HepG2 (cell line): ENCODE data around the gene CHMP4B. TPM values are rescaled to one million over a fixed set of nuclear protein-coding genes. Genes with fewer than 3 reads are reported as not detected.

ENCODE experiments used
- AGO2 ChIP-seq: fragments of 200-400 bp; formaldehyde crosslinking; optimal IDR thresholded peaks from 2 replicates; pipeline ENCODE3; 2017; ENCODE audit warnings: mild to moderate bottlenecking, low read depth, low read length, moderate library complexity
- AHR ChIP-seq: IDR thresholded peaks from 2 replicates; pipeline ENCODE4 v1.6.1; 2018; ENCODE audit warnings: missing genetic modification reagents, missing compliant biosample characterization
- FOXK1 ChIP-seq: sonication (generic); formaldehyde crosslinking; IDR thresholded peaks from 2 replicates; pipeline ENCODE4 v1.4.0; 2020; ENCODE audit warnings: low read depth, missing genetic modification reagents, borderline replicate concordance
- HDAC2 ChIP-seq: sonication (generic); formaldehyde crosslinking; IDR thresholded peaks from 2 replicates; pipeline ENCODE4 v1.4.0; 2020; ENCODE audit warnings: missing genetic modification reagents
- HINFP ChIP-seq: sonication (generic); formaldehyde crosslinking; IDR thresholded peaks from 2 replicates; pipeline ENCODE4 v1.4.0; 2020; ENCODE audit warnings: low read depth, mild to moderate bottlenecking, missing genetic modification reagents
- KMT2B ChIP-seq: IDR thresholded peaks from 2 replicates; pipeline ENCODE4 v1.6.1; 2016; ENCODE audit warnings: missing genetic modification reagents, missing compliant biosample characterization
- RNF219 ChIP-seq: sonication (generic); formaldehyde crosslinking; IDR thresholded peaks from 2 replicates; pipeline ENCODE4 v1.5.0; 2020; ENCODE audit warnings: mild to moderate bottlenecking, missing genetic modification reagents
- RXRA ChIP-seq: sonication (generic); formaldehyde crosslinking; IDR thresholded peaks from 2 replicates; pipeline ENCODE4 v1.5.1; 2020; ENCODE audit warnings: missing genetic modification reagents
- SP140L ChIP-seq: sonication (generic); formaldehyde crosslinking; IDR thresholded peaks from 2 replicates; pipeline ENCODE4 v1.4.0; 2020; ENCODE audit warnings: missing genetic modification reagents, borderline replicate concordance
- TGIF2 ChIP-seq: IDR thresholded peaks from 2 replicates; pipeline ENCODE4 v1.6.1; 2016; ENCODE audit warnings: control low read depth, missing compliant biosample characterization
- ZBTB39 ChIP-seq: sonication (generic); formaldehyde crosslinking; IDR thresholded peaks from 2 replicates; pipeline ENCODE4 v1.5.0; 2020; ENCODE audit warnings: missing genetic modification reagents
- ZBTB44 ChIP-seq: sonication (generic); formaldehyde crosslinking; IDR thresholded peaks from 2 replicates; pipeline ENCODE4 v1.4.0; 2020; ENCODE audit warnings: missing genetic modification reagents
- ZNF280B ChIP-seq: sonication (generic); formaldehyde crosslinking; IDR thresholded peaks from 2 replicates; pipeline ENCODE4 v1.5.0; 2020; ENCODE audit warnings: missing genetic modification reagents, mild to moderate bottlenecking, borderline replicate concordance
- ZNF343 ChIP-seq: sonication (generic); formaldehyde crosslinking; IDR thresholded peaks from 2 replicates; pipeline ENCODE4 v1.4.0; 2020; ENCODE audit warnings: mild to moderate bottlenecking, missing genetic modification reagents
- ZNF382 ChIP-seq: sonication (generic); formaldehyde crosslinking; IDR thresholded peaks from 2 replicates; pipeline ENCODE4 v1.5.0; 2020; ENCODE audit warnings: missing genetic modification reagents, mild to moderate bottlenecking, borderline replicate concordance
- ZNF451 ChIP-seq: sonication (generic); formaldehyde crosslinking; IDR thresholded peaks from 2 replicates; pipeline ENCODE4 v1.5.0; 2020; ENCODE audit warnings: mild to moderate bottlenecking, missing genetic modification reagents
- ZNF761 ChIP-seq: sonication (generic); formaldehyde crosslinking; conservative IDR thresholded peaks from 2 replicates; pipeline ENCODE4 v1.4.0; 2020; ENCODE audit warnings: mild to moderate bottlenecking, missing genetic modification reagents
- ZNF770 ChIP-seq: sonication (generic); formaldehyde crosslinking; IDR thresholded peaks from 2 replicates; pipeline ENCODE4 v1.5.0; 2020; ENCODE audit warnings: mild to moderate bottlenecking, missing genetic modification reagents
- ZZZ3 ChIP-seq: sonication (generic); formaldehyde crosslinking; IDR thresholded peaks from 2 replicates; pipeline ENCODE4 v1.4.0; 2020; ENCODE audit warnings: missing genetic modification reagents, mild to moderate bottlenecking, borderline replicate concordance
- polyA plus RNA-seq, 8 experiments: library from polyadenylated mRNA; depleted of rRNA in 3 of 8; stranded (reverse) in 7 of 8; unstranded in 1 of 8; fragments of >200 nt; fragmentation: Illumina TruSeq in 4 of 8; extraction: Trizol in 4 of 8; gene quantifications; 2 replicates each; pipeline versions ENCODE4 v1.2.1 to v1.2.3, GENCODE V29; 2011 to 2016; ENCODE audit warnings: low read depth in 4 of 8, missing spikeins in 1 of 8, mixed read lengths in 1 of 8; ENCODE audit not compliant: insufficient read depth in 1 of 8
- total RNA-seq, 5 experiments: library from RNA; depleted of rRNA; stranded (reverse); fragments of >200 nt; fragmentation: Illumina TruSeq; extraction: Trizol; gene quantifications; 2 replicates each; pipeline ENCODE4 v1.2.3, GENCODE V29; 2016; ENCODE audit warnings: low read depth in 1 of 5

Gene CHMP4B
- total and polyA plus RNA-seq, 2 of the 13 experiments (the other 11 are each of a cell fraction or from before 2014, with no cell fraction given) = 40.1 to 45.6 TPM

GRCh38 chr20:33859157-33859695 lies 48.1 kb downstream of the CHMP4B start (continued):
- no peak for TF ChIP-seq ZZZ3 (CRISPR knock-in tag)
- no peak for TF ChIP-seq RNF219 (CRISPR knock-in tag)
- no peak for TF ChIP-seq ZNF451 (CRISPR knock-in tag)
- no peak for TF ChIP-seq ZNF280B (CRISPR knock-in tag)
- TF ChIP-seq RXRA = peak; percentile 56; the same call in 1 of the 2 replicates
- TF ChIP-seq ZBTB44 (CRISPR knock-in tag) = no peak
- TF ChIP-seq ZNF343 (CRISPR knock-in tag) = no peak
- TF ChIP-seq ZNF770 (CRISPR knock-in tag) = no peak
- no peak for TF ChIP-seq TGIF2 (CRISPR knock-in tag)
- TF ChIP-seq ZNF382 (CRISPR knock-in tag) = no peak
- TF ChIP-seq SP140L (CRISPR knock-in tag) = no peak
- TF ChIP-seq ZNF761 (CRISPR knock-in tag) = no peak
- no peak for TF ChIP-seq ZBTB39 (CRISPR knock-in tag)
- TF ChIP-seq HINFP (CRISPR knock-in tag) = no peak
- no peak for TF ChIP-seq KMT2B (CRISPR knock-in tag)
- no peak for TF ChIP-seq HDAC2 (CRISPR knock-in tag)
- TF ChIP-seq FOXK1 (CRISPR knock-in tag) = no peak
- no peak for TF ChIP-seq AHR (CRISPR knock-in tag)
- peak; percentile 13 for TF ChIP-seq AGO2
